Measurements from ENCODE around the gene TMEM79. TPM values are rescaled to one million over a fixed set of nuclear protein-coding genes. Genes with fewer than 3 reads are reported as not detected.

TMEM79 gene, protein sequence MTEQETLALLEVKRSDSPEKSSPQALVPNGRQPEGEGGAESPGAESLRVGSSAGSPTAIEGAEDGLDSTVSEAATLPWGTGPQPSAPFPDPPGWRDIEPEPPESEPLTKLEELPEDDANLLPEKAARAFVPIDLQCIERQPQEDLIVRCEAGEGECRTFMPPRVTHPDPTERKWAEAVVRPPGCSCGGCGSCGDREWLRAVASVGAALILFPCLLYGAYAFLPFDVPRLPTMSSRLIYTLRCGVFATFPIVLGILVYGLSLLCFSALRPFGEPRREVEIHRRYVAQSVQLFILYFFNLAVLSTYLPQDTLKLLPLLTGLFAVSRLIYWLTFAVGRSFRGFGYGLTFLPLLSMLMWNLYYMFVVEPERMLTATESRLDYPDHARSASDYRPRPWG
- total RNA-seq (1 to 10 TPM; 4.6 to 5.3 TPM), polyA plus RNA-seq (ENCODE audit: insufficient read depth, low read depth, low replicate concordance) (5.3 TPM)
- long read RNA-seq, donor 1, partial matches to known transcripts, result 0 of 3 reads
- long read RNA-seq, donor 1, other reads (novel, unspliced or antisense), result 0 of 3 reads
- long read RNA-seq, donor 2, partial matches to known transcripts, result 7 of 14 reads
- long read RNA-seq, donor 2, other reads (novel, unspliced or antisense), result 7 of 14 reads

DNA sequence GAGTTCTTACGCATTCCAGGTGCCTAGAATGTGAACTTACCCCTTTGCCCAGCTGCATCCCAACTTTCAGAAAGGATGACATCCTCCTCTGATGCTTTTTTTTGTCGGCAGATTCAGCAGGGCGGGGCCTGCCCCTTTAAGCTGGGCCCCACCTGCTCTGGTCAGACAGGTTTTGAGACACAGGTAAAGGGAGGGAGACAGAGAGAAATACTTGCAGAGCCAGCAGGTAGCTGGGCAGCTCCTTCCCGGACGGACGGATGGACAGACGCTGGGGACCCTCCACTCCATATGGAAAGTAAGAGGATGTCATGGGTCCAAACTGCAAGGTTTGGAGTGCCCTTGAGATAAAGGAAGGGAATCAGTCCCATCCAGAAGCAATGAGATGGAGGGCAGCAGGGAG is at the start of gene TMEM79:
Gene TMEM79 (plus strand): TSS at position 214 of the 400 bp plus-strand sequence. CDS start 902 bp downstream, outside the sequence.
- peak within 1 kb of the TSS; percentile 88 to 93 for H3K4me3 ChIP-seq
- H3K9me3 ChIP-seq, result no peaks in the 10 kb centered on the region
- 89 to 93% methylated on average over 7 of the region's 7 CpGs for WGBS, 2 donors
- no peak for DNase-seq
- peak within 1 kb of the TSS; percentile 63 to 86 for H3K27ac ChIP-seq
- TF ChIP-seq POLR2A (IDR thresholded peaks at IDR 0.05) (no peak), CTCF (IDR thresholded peaks at IDR 0.05) (no peak)
- H3K4me1 ChIP-seq, result peaks cover 20% of the 10 kb centered on the region
- intact Hi-C loops (cut with DNase I; ENCODE audit: low total_unique reads), result no loop called here
- H3K27me3 ChIP-seq, result no peaks in the 10 kb centered on the region
- no peaks in the 10 kb centered on the region for H3K36me3 ChIP-seq (ENCODE audit: low read depth, missing control alignments)

DNA sequence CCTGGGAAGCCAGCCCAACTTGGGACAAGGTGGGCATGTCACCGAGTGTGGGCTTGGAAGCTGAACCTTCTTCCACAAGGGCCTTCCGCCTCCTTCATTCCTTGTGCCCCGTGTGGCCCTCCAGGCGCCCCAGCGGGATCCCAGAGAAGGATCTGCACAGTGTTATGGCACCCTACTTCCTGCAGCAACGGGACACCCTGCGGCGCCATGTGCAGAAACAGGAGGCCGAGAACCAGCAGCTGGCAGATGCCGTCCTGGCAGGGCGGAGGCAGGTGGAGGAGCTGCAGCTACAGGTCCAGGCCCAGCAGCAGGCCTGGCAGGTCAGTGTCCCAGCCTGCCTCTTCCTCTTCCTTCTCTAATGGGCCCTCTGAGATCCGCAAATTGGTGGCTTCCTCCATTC is 48.0 kb upstream of the TMEM79 start:
- no peak for DNase-seq
- Histone ChIP-seq H3K27ac (no peak overlapping the region), H3K27me3 (no peaks in the 10 kb centered on the region), H3K36me3 (ENCODE audit: low read depth, missing control alignments) (no peaks in the 10 kb centered on the region), H3K4me3 (no peak overlapping the region), H3K9me3 (no peaks in the 10 kb centered on the region), H3K4me1 (no peaks in the 10 kb centered on the region)
- WGBS, 2 donors, result 93% methylated on average over 6 to 12 of the region's 12 CpGs
- intact Hi-C loops (cut with DNase I; ENCODE audit: low total_unique reads), result no loop called here
- TF ChIP-seq POLR2A (IDR thresholded peaks at IDR 0.05), result no peak
- TF ChIP-seq CTCF (IDR thresholded peaks at IDR 0.05), result no peak

- Histone ChIP-seq H3K27ac (no peak overlapping the region), H3K4me1 (no peaks in the 10 kb centered on the region), H3K4me3 (no peak overlapping the region), H3K9me3 (no peaks in the 10 kb centered on the region), H3K36me3 (ENCODE audit: low read depth, missing control alignments) (no peaks in the 10 kb centered on the region), H3K27me3 (no peaks in the 10 kb centered on the region)
- WGBS, 2 donors, result 93 to 98% methylated on average over 5 of the region's 5 CpGs
- intact Hi-C loops (cut with DNase I; ENCODE audit: low total_unique reads), result no loop called here
- DNase-seq, result no peak
- TF ChIP-seq CTCF (IDR thresholded peaks at IDR 0.05), result no peak
- no peak for TF ChIP-seq POLR2A (IDR thresholded peaks at IDR 0.05)
Measured at GRCh38 chr1:156238248-156238647, 45.9 kb upstream of the TMEM79 start.

DNA sequence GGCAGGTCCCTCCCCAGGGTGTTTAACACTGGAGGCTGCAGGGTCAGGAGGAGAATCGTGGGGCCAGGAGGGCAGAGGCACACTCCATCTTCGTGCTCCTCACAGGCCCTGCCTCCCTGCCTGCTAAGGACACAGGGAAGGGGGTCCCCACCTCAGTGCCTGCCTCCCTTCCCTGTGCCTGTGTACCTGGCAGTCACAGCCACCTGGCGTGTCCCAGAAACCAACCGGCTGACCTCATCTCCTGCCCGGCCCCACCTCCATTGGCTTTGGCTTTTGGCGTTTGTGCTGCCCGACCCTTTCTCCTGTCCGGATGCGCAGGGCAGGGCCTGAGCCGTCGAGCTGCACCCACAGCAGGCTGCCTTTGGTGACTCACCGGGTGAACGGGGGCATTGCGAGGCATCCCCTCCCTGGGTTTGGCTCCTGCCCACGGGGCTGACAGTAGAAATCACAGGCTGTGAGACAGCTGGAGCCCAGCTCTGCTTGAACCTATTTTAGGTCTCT is 42.8 kb upstream of the TMEM79 start:
- H3K9me3 ChIP-seq, result no peaks in the 10 kb centered on the region
- no peaks in the 10 kb centered on the region for H3K36me3 ChIP-seq (ENCODE audit: low read depth, missing control alignments)
- H3K27me3 ChIP-seq, result no peaks in the 10 kb centered on the region
- H3K4me1 ChIP-seq, result peaks cover 9% of the 10 kb centered on the region
- intact Hi-C loops (cut with DNase I; ENCODE audit: low total_unique reads), result no loop called here
- H3K4me3 ChIP-seq, result no peak overlapping the region
- WGBS, 2 donors, result 80 to 82% methylated on average over 1 to 15 of the region's 15 CpGs
- no peak for TF ChIP-seq POLR2A (IDR thresholded peaks at IDR 0.05)
- no peak for DNase-seq
- no peak overlapping the region for H3K27ac ChIP-seq

DNA sequence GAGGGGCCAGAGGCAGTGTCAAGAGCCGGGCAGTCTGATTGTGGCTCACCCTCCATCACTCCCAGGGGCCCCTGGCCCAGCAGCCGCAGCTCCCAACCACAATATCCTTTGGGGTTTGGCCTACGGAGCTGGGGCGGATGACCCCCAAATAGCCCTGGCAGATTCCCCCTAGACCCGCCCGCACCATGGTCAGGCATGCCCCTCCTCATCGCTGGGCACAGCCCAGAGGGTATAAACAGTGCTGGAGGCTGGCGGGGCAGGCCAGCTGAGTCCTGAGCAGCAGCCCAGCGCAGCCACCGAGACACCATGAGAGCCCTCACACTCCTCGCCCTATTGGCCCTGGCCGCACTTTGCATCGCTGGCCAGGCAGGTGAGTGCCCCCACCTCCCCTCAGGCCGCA is 42.2 kb upstream of the TMEM79 start, which contains the start of gene BGLAP:
Gene BGLAP (plus strand): TSS at position 259 of the 400 bp plus-strand sequence. CDS start 48 bp downstream, at position 307.
- Histone ChIP-seq H3K36me3 (ENCODE audit: low read depth, missing control alignments) (no peaks in the 10 kb centered on the region), H3K27me3 (no peaks in the 10 kb centered on the region), H3K9me3 (no peaks in the 10 kb centered on the region), H3K4me1 (peaks cover 11% of the 10 kb centered on the region), H3K4me3 (no peak within 1 kb of the TSS), H3K27ac (no peak within 1 kb of the TSS)
- intact Hi-C loops (cut with DNase I; ENCODE audit: low total_unique reads), result no loop called here
- WGBS, 2 donors, result 88 to 94% methylated on average over 2 to 14 of the region's 14 CpGs
- TF ChIP-seq CTCF (IDR thresholded peaks at IDR 0.05), result no peak
- no peak for TF ChIP-seq POLR2A (IDR thresholded peaks at IDR 0.05)
- DNase-seq, result no peak

Data from testis (tissue), 5 donors.